GM10248 (cell line): Measurements from ENCODE around the gene EGFL8.

Experiments
- CTCF ChIA-PET: fragments of 300-600 bp; sonication (Branson Sonifier 250); formaldehyde crosslinking; extraction: SDS; loops from one replicate; lab custom pipeline; 2021; ENCODE audit warnings: antibody characterized with exemption; lab: Yijun Ruan, JAX
- POLR2A ChIA-PET: fragments of 350-650 bp; sonication (Branson Sonifier 250); formaldehyde crosslinking; extraction: SDS; loops from one replicate; lab custom pipeline; 2020; ENCODE audit warnings: antibody characterized with exemption; lab: Yijun Ruan, JAX
- DNase-seq: peaks from one replicate; pipeline ENCODE4 v3.0.0; 2012; ENCODE audit errors: extremely low spot score
- TF ChIP-seq, protein P1 (sequence below): IDR thresholded peaks from 2 replicates; pipeline ENCODE4 v1.5.1; 2012; ENCODE audit warnings: mild to moderate bottlenecking, low read depth; ENCODE audit errors: extremely low read depth, missing control alignments, control extremely low read depth

The EGFL8 gene

DNA sequence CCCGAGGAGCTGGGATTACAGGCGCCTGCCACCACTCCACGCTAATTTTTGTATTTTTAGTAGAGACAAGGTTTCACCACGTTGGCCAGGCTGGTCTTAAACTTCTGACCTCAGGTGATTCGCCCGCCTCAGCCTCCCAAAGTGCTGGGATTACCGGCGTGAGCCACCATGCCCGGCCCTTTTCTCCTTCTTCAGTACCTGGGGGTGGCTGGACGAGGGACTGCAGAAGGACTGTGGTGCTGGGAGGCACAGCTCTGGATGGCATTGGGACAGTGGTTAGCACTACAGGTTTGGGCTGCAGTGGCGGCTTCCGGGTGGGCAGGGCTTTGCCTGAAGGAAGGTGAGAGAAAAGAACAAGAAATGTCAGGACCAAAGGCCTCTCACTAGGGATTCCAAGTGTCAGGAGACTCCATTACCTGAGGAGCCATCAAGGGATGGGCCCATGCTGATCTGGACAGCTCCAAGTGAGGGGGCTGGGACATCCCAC, 43.8 kb upstream of the EGFL8 start:
- CTCF ChIA-PET: interaction anchor here (1.5 to 1.6 kb wide), 2 partner anchors 11 to 75 kb away, joined by 3 to 4 read pairs; no protein-coding TSS in a partner anchor
- POLR2A ChIA-PET: no interaction called here
- TF ChIP-seq, protein P1, sequence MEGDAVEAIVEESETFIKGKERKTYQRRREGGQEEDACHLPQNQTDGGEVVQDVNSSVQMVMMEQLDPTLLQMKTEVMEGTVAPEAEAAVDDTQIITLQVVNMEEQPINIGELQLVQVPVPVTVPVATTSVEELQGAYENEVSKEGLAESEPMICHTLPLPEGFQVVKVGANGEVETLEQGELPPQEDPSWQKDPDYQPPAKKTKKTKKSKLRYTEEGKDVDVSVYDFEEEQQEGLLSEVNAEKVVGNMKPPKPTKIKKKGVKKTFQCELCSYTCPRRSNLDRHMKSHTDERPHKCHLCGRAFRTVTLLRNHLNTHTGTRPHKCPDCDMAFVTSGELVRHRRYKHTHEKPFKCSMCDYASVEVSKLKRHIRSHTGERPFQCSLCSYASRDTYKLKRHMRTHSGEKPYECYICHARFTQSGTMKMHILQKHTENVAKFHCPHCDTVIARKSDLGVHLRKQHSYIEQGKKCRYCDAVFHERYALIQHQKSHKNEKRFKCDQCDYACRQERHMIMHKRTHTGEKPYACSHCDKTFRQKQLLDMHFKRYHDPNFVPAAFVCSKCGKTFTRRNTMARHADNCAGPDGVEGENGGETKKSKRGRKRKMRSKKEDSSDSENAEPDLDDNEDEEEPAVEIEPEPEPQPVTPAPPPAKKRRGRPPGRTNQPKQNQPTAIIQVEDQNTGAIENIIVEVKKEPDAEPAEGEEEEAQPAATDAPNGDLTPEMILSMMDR: no peak
- DNase-seq: no peak

DNA sequence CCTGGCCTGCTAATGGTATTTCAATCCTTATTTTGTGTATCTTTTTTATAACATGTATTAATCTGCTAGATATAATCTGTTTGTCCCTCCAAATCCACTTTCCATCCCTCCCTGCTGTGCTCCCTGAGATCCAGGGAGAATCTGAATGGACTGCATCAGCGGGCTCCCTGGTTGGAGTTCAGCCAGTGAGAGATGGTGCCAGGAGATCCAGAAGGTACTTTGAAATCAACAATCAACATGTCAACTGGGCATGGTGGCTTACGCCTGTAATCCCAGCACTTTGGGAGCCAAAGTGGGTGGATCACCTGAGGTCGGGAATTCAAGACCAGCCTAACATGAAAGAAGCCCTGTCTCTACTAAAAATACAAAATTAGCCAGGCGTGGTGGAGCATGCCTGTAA, 40.7 kb upstream of the EGFL8 start:
- ChIA-PET POLR2A (no interaction called here), CTCF (interaction anchor here (2.1 kb wide), 1 partner anchor 72 kb away, joined by 7 read pairs; no protein-coding TSS in a partner anchor)
- TF ChIP-seq, protein P1: no peak
- no peak for DNase-seq

DNA sequence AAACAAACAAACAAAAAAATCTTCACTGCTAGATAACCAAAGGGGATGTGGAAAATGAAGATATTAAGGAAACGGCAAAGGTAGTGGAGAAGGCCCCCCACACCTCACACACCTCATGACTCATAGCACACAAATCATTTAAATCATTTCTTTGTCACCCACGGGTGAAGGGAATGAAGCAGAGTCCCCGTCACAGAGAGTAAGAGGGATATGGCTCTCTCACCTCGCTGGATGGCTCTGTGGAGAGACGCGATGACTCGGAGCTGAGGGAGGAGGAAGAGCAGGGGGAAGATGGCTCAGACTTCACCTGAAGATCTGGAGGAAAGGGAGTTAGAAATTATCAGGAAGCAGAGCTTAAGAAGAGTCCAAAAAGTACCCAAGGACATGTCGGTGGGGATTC, 37.5 kb upstream of the EGFL8 start:
- TF ChIP-seq, protein P1: no peak
- POLR2A ChIA-PET: interaction anchor here (0.5 kb wide), 1 partner anchor 1491 kb away, joined by 3 read pairs; no protein-coding TSS in a partner anchor
- CTCF ChIA-PET: interaction anchor here (1.1 to 5.9 kb wide), 2 partner anchors 9 to 10 kb away, joined by 3 to 64 read pairs; no protein-coding TSS in a partner anchor
- DNase-seq: no peak

DNA sequence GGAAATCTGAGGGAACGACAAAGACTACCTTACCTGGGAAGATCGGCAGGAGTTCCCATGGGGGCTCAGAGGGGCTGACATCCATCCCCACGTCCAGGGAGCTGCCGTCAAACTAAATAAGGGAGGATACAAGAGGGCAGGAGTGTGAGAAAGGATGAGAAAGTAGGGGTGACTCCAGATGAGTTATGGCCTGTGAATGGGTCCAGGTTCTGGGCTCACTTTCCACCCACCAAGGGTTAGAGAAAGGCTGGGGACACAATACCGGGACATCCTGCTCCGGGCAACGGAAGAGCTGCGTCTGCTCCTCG, 37.0 kb upstream of the EGFL8 start:
- ChIA-PET CTCF (interaction anchor here (1.1 to 5.9 kb wide), 3 partner anchors 9 to 711 kb away, joined by 3 to 64 read pairs (median 3); partner anchors contain the start of gene TAP2), POLR2A (interaction anchor here (0.5 kb wide), 1 partner anchor 1490 kb away, joined by 3 read pairs; no protein-coding TSS in a partner anchor)
- no peak for DNase-seq
- TF ChIP-seq, protein P1: no peak

DNA sequence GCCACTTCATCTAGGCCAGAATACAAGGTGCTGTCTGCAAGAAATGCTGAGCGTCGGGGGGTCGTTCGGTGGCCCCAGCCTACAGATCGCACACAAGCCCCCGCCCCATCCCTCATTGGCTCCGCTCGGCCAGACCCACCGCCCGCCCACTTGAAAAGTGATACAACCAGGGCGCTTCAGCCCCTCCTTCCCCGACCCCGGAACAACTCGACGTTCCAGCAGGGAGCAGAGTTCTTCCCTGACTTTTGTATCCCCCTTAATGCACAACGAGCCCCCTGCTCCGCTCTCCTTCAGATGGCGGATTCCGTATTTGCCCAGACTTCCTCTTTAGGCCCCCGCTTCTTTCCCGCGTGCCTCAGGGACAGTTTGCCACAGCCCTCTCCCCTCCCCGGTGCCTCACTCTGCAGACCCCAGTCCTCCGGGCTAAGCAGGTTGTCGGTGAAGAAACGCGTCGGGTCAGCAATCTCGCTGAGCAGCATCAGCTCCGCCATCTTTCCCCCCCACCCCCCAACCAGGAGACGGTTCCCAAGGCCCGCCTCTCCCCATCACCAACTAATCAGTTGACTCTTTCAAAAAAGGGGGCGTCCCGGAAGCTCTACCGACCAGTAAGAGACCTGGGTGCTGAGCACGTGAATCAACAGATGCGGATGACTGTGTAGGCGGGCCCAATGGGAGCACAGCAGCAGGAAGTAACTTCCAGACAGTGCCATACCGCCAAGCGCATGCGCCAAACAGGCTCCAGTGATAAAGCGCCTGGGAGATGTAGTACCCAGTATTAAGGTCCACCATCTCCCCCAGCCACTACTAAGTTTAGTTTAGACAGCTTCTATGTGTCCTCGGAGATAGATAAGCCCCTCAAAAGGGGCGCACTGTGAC, 36.4 kb upstream of the EGFL8 start, which contains the start of gene ATF6B:
TSS of gene ATF6B (minus strand) at position 530 of the 876 bp plus-strand sequence. CDS start at position 491, 39 bp downstream.
- DNase-seq: peak; percentile 98
- ChIA-PET POLR2A (interaction anchor here (0.5 to 0.8 kb wide), 3 partner anchors 11 to 732 kb away, joined by 3 to 8 read pairs (median 7); no protein-coding TSS in a partner anchor), CTCF (interaction anchor here (0.9 to 5.9 kb wide), 5 partner anchors 11 to 710 kb away, joined by 3 to 64 read pairs (median 4); partner anchors contain the start of gene TAP2)
- TF ChIP-seq, protein P1: no peak

DNA sequence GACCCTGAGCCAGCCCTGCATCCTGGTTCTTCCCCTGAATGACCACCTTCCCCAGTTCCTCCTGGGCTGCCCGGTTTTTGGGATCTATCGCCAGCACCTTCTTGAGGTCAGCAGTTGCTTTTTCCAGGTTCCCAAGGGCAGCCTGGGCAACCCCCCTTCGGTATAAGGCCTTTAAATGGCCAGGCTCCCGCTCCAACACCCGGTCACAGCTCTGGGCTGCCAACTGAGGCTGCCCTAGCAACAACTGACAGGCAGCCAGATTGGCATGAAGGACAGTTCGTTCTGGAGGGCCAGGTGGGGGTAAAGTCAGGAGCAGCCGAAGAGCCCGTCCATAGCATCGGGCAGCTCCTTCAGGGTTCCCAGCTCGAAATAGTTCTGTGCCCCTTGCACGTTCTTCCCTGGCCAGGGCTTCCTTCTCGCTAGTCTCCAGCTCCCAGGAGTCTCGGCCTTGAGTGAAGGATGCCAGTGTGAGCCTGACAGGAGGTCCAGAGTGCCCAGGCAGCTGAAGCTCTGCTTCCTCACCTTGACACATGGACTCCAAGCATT, 35.6 kb upstream of the EGFL8 start:
- DNase-seq: no peak
- POLR2A ChIA-PET: interaction anchor here (0.6 to 0.8 kb wide), 2 partner anchors 10 to 67 kb away, joined by 7 to 8 read pairs; no protein-coding TSS in a partner anchor
- CTCF ChIA-PET: interaction anchor here (0.9 to 5.9 kb wide), 5 partner anchors 12 to 81 kb away, joined by 3 to 64 read pairs (median 4); no protein-coding TSS in a partner anchor
- TF ChIP-seq, protein P1: no peak
